SK-N-MC (cell line): Measurements from ENCODE around the gene ZNF37A.

Source experiments
- EZH2 ChIP-seq: fragments of 200-600 bp; sonication (generic); IDR thresholded peaks from one replicate; pipeline ENCODE4 v1.6.1; 2017; ENCODE audit warnings: antibody characterized with exemption
- POLR2AphosphoS5 ChIP-seq: IDR thresholded peaks from 2 replicates; pipeline ENCODE4 v1.6.1; 2012; ENCODE audit warnings: mild to moderate bottlenecking, low read depth, low read length, borderline replicate concordance

- no peak for TF ChIP-seq EZH2
- TF ChIP-seq POLR2AphosphoS5 = no peak
Measured at GRCh38 chr10:38159004-38159403, 64.9 kb downstream of the ZNF37A start.
